ENCODE results near the gene CCDC102B. TPM values are rescaled to one million over a fixed set of nuclear protein-coding genes. Genes with fewer than 3 reads are reported as not detected.

The CCDC102B gene
- total RNA-seq, 1 experiment from 2014 or later = 0.92 TPM

DNA sequence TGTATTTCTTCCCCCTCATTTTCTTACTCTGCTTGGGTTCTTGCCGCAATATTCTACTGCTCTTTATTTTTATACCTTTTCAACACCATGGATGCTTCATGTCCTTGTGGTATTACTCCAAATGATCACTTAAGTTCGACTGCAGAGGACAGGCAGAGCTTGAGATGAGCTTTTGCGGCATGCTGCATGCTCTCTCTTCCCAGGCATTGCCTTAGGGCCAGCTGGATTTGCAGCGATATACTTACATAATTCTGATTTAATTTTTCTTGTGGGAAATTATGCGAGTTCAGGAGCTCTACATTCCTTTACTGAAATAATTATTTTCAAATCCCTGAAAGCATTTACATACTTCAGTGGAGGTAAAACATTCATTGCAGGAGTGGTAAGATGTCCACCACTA is 288.1 kb downstream of the CCDC102B start:
- Histone ChIP-seq H3K4me3 (ENCODE audit: low read depth in 2 of 2, low read length in 2 of 2) (no peak overlapping the region), H3K36me3 (ENCODE audit: control insufficient read depth, insufficient read depth, low read length) (no peaks in the 10 kb centered on the region), H3K4me1 (ENCODE audit: control insufficient read depth, insufficient read depth, low read length) (no peaks in the 10 kb centered on the region), H3K27me3 (ENCODE audit: control insufficient read depth, insufficient read depth, low read length) (no peaks in the 10 kb centered on the region), H3K9me3 (ENCODE audit: control insufficient read depth, insufficient read depth, low read depth, low read length) (no peaks in the 10 kb centered on the region), H3K27ac (ENCODE audit: low read length) (no peak overlapping the region)
- ChIA-PET POLR2A (no interaction called here), CTCF (no interaction called here)
- in situ Hi-C loops (cut with HindIII; ENCODE audit: low pct_unique_long_range_greater_than_20kb, low sequenced_read_pairs) (no loop called here), intact Hi-C loops (cut with micrococcal nuclease; ENCODE audit: unreplicated experiment) (no loop called here)
- ATAC-seq = no peak
- no TSS peak for BruUV-seq (replicated peaks)
- TF ChIP-seq POLR2AphosphoS5 (IDR thresholded peaks at IDR 0.05; ENCODE audit: low read depth, low read length) = no peak
- TF ChIP-seq TCF7L2 (IDR thresholded peaks at IDR 0.05; ENCODE audit: low read depth, low read length) = no peak
- TF ChIP-seq, protein P1, sequence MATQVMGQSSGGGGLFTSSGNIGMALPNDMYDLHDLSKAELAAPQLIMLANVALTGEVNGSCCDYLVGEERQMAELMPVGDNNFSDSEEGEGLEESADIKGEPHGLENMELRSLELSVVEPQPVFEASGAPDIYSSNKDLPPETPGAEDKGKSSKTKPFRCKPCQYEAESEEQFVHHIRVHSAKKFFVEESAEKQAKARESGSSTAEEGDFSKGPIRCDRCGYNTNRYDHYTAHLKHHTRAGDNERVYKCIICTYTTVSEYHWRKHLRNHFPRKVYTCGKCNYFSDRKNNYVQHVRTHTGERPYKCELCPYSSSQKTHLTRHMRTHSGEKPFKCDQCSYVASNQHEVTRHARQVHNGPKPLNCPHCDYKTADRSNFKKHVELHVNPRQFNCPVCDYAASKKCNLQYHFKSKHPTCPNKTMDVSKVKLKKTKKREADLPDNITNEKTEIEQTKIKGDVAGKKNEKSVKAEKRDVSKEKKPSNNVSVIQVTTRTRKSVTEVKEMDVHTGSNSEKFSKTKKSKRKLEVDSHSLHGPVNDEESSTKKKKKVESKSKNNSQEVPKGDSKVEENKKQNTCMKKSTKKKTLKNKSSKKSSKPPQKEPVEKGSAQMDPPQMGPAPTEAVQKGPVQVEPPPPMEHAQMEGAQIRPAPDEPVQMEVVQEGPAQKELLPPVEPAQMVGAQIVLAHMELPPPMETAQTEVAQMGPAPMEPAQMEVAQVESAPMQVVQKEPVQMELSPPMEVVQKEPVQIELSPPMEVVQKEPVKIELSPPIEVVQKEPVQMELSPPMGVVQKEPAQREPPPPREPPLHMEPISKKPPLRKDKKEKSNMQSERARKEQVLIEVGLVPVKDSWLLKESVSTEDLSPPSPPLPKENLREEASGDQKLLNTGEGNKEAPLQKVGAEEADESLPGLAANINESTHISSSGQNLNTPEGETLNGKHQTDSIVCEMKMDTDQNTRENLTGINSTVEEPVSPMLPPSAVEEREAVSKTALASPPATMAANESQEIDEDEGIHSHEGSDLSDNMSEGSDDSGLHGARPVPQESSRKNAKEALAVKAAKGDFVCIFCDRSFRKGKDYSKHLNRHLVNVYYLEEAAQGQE (IDR thresholded peaks at IDR 0.05; ENCODE audit: insufficient read depth in 1 of 2, low read depth in 2 of 2, low read length in 1 of 2) = no peak
- TF ChIP-seq SIN3A (IDR thresholded peaks at IDR 0.05; ENCODE audit: borderline replicate concordance, insufficient read depth, low read depth, low read length) = no peak
- TF ChIP-seq, protein P2, sequence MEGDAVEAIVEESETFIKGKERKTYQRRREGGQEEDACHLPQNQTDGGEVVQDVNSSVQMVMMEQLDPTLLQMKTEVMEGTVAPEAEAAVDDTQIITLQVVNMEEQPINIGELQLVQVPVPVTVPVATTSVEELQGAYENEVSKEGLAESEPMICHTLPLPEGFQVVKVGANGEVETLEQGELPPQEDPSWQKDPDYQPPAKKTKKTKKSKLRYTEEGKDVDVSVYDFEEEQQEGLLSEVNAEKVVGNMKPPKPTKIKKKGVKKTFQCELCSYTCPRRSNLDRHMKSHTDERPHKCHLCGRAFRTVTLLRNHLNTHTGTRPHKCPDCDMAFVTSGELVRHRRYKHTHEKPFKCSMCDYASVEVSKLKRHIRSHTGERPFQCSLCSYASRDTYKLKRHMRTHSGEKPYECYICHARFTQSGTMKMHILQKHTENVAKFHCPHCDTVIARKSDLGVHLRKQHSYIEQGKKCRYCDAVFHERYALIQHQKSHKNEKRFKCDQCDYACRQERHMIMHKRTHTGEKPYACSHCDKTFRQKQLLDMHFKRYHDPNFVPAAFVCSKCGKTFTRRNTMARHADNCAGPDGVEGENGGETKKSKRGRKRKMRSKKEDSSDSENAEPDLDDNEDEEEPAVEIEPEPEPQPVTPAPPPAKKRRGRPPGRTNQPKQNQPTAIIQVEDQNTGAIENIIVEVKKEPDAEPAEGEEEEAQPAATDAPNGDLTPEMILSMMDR (IDR thresholded peaks at IDR 0.05) = no peak
- no peak for DNase-seq (ENCODE audit: low read depth, low spot score)

DNA sequence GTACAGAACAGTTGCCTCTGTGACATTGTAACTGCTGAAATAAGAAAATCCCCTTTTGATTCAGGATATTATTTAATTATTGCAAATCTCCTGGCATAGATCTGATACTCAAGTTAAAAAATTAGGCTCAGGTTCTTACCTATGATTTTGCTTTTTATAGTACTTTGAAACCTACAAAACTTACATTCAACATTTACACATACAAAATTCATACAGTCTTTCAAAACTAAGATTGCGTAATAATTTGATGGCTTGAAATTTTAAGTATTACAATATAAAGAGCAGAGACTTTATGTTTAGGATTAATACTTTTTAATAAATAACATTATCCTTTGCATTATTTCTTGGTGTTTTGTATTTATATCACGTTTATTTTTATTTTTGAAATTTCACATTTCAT is 291.1 kb downstream of the CCDC102B start:
- DNase-seq (ENCODE audit: low read depth, low spot score) (no peak), ATAC-seq (no peak)
- in situ Hi-C loops (cut with HindIII; ENCODE audit: low pct_unique_long_range_greater_than_20kb, low sequenced_read_pairs) = no loop called here
- intact Hi-C loops (cut with micrococcal nuclease; ENCODE audit: unreplicated experiment) = no loop called here
- ChIA-PET POLR2A (no interaction called here), CTCF (no interaction called here)
- TF ChIP-seq POLR2AphosphoS5 (IDR thresholded peaks at IDR 0.05; ENCODE audit: low read depth, low read length) (no peak), TCF7L2 (IDR thresholded peaks at IDR 0.05; ENCODE audit: low read depth, low read length) (no peak), SIN3A (IDR thresholded peaks at IDR 0.05; ENCODE audit: borderline replicate concordance, insufficient read depth, low read depth, low read length) (no peak)
- TF ChIP-seq, protein P1 (IDR thresholded peaks at IDR 0.05; ENCODE audit: insufficient read depth in 1 of 2, low read depth in 2 of 2, low read length in 1 of 2) = no peak
- TF ChIP-seq, protein P2 (IDR thresholded peaks at IDR 0.05) = no peak
- no peaks in the 10 kb centered on the region for H3K27me3 ChIP-seq (ENCODE audit: control insufficient read depth, insufficient read depth, low read length)
- H3K9me3 ChIP-seq (ENCODE audit: control insufficient read depth, insufficient read depth, low read depth, low read length) = no peaks in the 10 kb centered on the region
- H3K36me3 ChIP-seq (ENCODE audit: control insufficient read depth, insufficient read depth, low read length) = no peaks in the 10 kb centered on the region
- no peak overlapping the region for H3K27ac ChIP-seq (ENCODE audit: low read length)
- H3K4me3 ChIP-seq (ENCODE audit: low read depth in 2 of 2, low read length in 2 of 2) = no peak overlapping the region
- no TSS peak for BruUV-seq (replicated peaks)
- no peaks in the 10 kb centered on the region for H3K4me1 ChIP-seq (ENCODE audit: control insufficient read depth, insufficient read depth, low read length)

All from Panc1 (cell line).